Inferior parietal cortex (tissue), 1 donor: ENCODE data around the gene RRAGC.
"Not testable (repeated sequence)": the region's sequence is repeated elsewhere in the genome, so short reads cannot be mapped to it uniquely, and the experiment has no call there.

ENCODE experiments used
- DNase-seq: peaks from one replicate; pipeline ENCODE4 v3.0.0-alpha.2; 2016; ENCODE audit errors: extremely low spot score

The RRAGC gene

DNA sequence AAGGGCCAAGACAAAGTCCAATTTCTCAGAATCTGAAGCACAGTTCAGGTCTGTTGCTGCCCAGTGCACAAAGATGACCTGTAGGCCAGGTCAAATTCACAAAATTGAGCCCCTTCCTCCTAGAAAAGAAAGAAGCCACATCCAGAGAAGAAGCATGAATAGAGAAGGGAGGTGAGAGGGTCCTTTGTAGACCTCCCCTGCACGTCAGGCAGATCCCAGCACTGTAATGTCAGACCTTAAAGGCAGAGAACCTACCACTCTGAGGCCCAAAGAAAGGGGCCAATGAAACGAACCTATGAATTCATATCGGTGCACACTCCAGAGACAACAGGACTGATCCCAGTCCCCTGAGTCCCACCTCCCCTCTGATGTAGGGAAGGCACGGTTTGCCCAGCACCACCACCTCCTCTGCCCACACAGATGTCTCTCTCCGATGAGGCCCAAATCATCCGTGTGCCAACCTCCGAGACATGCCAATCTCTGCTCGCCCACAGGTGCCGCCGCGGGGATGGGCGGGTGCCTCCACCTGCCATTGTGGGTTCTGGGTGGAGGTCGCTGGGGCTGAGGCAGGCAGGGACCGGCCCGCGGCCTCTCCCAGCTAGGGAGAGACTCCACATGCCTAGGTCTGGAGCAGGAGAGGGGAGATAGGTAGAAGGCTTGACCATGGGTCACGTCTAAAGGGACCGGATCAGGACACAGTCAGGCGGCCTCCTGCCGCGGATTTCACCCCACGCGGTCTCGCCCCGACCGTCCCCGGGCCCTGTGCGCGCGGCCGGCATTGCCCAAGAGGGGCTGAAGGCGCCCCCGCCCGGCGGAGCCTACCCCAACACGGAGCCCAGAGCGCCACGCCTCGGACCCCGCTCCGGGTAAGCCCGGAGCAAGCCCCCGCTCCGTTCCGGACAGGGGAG lies 42.1 kb downstream of the RRAGC start:
- no peak for DNase-seq

DNA sequence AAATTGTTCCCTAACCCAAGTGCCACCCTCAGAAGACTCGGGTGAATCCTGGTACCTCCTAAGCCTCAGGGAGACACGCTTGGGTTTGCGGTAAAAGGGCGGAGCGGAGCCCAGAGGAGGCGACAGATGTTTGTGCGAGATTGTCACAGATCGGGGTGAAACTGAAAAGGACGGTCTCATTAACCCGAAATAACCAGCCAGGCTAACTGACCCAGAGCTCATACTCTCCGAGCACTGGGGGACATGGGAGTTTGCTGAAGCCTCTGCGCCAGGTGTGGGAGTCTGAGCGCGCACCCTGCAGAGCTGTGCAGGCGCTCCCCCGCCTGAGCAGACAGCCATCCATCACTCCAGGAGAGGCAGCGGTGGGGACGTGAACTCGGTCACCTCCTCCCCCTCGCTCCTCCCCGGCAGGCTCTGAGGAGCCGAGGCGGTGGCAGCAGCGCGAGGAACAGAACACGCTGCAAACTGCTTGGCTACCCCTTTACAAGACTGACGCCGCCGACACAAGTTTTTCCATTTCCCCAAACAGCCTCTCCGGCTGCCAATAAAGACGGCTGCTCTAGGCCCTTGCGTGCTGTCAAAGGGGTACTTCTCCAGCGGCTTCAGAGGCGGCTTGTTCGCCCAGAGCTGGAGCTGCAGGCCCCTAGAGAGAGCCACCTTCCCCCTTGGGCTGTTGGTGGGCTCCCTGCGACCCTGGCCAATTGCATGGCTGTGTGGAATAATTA lies 43.5 kb downstream of the RRAGC start:
- DNase-seq = peak; percentile 58

DNA sequence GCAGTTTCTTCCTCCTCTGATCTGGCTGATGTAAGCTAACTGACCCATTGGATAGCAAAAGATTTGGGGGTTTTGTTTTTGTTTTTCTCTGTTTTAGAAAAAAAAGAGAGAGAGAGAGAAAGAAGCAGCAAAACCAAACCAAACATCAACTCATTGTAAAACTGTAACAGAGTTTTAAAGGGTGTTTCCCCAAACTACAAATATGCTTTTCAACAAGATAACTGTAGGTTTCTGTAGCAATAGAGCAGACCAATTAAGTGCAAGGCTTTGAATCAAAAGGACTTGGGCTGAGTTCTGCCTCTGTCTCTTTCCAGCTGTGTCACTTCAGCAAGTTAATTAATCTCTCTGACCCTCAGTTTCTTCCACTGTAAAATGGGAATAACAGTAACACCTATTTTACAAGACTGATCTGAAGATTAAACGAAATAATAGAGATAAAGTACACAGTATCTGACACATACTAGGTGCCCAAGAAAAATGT lies 44.5 kb downstream of the RRAGC start:
- no peak for DNase-seq

DNA sequence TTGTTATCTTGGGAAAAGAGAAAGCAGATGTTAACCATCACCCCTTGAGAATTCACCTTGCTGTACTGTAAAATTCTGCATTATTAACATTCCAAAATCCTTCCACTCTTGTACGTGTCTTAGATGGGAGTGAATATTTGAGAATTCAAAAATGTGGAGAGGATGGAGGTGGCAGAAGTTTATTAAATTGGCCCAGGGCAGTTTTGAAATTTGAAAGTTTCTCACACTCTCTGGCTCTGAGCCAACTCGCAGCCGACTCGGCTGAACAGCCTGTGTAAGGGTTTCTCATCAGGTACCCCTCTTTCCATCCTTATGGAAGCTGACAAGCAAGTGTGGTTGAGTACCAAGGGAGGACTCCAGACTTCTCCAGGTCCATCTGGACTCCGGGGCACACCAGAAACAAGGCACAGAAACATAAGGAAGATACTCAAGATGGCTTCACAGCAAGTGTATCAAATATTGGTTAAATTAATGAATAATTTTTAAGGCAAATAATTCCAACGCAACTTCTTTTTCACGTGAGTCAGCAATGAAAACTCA lies 45.1 kb downstream of the RRAGC start:
- no peak for DNase-seq

DNA sequence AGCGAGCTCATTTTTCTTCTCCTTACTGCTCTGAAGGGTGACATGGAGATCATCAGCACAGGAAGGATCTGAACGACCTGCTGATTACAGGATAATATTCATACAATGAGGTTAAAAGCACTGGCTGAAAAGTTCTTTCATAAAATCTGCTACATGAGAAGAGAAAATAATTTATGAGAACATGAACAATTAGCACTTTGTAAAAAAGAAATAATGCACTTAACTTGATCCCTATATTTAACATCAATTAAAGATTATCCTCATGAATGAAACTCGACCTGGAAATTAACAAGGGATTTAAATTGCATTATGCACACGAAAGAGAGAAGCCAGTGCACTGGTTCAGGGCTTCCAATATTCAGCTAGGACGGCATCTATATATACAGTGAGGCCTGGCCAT lies 46.6 kb downstream of the RRAGC start:
- no peak for DNase-seq

DNA sequence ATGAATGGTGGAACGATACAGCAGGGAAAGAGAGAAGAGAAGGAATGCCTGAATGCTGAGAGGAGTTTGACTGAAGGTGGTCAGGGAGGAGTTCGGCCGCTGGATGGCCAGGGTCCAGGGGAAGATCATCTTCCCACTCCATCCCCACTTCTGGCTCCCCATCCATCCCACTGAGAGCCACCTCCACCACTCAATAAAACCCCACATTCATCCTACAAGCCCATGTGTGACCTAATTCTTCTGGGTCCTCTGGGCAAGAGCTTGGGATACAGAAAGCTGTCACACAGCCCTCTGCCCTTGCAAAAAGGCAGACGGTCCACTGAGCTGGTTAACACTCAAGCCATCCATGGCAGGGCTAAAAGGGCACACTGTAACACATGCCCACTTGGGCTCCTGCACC lies 48.1 kb downstream of the RRAGC start:
- not testable (repeated sequence) for DNase-seq

DNA sequence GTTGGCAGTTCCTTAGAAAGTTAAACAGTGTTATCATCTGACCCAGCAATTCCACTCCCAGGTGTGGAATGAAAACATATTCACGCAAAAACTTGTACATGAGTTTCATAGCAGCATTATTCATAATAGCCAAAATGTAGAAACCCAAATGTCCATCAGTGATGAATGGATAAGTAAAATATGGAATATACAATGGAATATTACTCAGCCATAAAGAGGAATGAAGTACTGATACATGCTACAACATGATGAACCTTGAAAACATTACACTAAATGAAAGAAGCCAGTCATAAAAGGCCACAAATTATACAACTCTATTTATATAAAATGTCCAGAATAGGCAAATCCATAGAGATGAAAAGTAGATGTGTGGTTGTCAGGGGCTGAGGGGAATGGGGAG lies 53.5 kb downstream of the RRAGC start:
- no peak for DNase-seq

DNA sequence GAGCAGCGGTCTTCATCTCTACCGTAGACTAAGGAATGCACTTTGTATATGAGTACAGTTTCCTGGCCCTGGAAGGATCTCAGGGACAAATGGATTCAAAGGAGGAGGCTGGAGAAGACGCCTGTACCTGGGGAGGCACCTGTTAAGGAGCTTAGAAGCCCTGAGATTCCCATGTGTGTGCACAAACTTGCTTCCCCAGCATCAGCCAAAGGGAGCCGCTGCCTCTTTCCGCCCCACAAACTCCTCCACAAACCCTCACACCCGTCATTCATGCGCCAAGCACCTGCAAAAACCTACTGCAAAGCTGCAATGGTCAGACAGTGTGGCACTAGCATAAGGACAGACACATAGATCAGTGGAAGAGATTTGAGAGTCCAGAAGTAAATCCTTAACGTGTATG lies 54.5 kb downstream of the RRAGC start:
- DNase-seq = no peak

DNA sequence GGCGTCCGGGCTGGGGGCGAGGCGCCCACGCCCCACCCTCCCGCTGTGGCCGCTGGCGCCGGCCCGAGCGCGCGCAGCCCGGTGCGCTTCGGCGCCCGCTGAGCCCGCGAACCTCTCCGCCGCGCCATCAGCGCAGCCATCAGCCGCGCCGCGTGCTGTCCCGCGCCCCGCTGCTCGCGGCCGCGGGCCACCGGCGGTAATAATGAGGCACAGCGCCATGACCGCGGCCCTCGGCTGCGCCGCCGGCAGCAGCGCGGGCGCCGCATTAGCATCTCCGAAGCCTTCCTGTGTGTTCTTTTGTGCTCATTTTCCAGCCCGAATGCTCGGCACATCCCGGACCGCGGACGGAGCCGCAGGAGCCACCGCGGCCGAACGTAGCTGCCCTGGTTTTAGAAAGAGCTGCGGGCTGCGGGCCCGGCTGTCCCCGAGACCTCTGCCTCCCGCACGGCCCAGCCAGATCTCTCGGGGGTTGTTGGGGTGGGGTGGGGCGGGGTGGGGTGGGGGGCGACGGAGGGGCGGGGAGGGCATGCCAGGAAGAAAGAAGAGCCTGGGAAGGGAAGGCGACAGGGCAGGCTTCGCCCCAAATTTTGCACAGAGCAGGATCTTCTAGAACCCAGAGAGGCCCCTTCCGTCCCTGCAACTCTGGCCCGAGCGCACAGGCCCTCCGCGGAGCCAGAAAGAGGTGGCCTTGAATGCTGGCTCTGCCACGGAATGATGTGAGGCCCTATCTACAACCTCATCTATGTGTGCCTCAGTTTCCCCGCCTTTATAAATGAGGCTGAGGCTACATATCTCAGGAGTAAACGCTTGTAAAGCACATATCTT lies 55.3 kb downstream of the RRAGC start:
- DNase-seq = no peak

DNA sequence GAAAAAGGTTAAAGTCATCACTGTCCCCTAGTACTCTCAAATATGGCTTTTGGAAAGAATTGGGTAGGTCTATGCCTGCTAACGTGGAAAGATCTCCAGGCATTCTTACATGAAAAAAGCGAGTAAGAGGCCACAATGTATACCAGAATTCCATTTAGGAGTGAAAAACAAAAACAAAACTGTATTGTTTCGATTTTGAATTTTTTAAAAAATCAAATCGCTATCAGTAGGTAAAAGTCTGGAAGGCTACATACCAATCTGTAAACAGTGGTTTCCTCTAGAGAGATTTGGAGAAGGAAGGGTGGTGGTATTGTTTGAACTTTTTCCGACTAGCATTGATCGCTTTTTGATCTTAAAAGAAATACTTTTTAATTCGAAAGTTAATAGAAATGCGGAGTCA lies 55.9 kb downstream of the RRAGC start:
- DNase-seq = no peak

DNA sequence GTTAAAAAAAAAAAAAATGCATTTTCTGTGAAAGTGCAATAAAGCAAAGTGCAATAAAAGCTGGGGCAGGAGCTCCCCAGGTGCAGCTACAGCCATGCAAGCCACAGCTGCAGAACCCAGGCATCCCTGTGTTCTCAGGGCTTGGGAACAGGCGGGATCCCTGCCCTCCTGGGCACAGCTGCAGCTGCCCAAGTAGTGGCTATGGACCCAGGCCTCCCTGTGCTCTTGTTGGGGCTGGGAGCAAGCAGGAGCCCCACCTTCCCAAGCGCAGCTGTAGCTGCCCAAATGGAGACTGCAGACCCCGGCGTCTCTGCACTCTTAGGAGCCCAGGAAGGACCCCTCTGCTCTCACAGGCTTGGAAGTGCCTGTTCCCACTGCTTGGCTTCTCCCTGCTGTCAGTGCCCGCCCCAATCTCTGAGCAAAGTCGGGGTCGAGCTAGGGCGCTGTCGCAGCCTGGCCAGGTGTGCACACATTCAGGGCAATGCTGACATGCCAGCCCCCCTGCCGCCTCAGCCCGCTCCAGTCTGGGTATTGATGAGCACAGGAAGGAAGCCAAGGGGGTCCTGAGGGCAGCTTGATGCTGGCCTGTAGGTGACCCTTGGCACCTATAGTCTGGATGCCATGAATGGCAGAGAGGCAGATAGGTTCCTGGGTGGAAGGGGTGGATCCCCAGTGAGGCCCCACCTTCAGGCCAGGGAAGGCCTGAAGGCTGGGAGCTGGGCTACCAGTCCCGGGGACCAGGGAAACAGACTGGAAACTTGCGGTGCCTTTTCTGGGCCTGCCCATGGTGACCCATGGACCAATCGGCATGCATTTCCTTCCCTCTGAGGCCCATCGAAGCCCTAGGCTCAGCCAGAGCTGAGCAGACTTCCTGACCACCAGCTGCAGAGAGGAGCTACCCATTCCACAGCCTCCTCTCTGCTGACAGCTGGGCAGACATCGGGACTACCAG lies 58.6 kb downstream of the RRAGC start:
- no peak for DNase-seq

DNA sequence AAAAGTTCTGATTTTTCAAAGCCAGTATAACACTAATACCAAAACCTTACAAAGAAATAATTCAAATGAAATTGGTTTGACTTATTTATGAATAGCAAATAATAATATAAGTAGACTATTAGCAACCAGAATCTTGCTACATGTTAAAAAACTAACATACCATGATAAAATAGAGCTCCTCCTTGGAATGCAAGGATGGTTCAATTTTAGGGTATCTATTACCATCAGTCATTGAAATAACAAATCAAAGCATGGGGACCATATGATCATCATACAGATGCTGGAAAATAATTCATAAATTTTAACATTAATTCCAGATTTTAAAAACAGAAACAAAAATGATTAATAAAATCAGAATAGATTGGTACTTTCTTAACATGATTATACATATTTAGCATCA lies 66.3 kb downstream of the RRAGC start:
- no peak for DNase-seq

DNA sequence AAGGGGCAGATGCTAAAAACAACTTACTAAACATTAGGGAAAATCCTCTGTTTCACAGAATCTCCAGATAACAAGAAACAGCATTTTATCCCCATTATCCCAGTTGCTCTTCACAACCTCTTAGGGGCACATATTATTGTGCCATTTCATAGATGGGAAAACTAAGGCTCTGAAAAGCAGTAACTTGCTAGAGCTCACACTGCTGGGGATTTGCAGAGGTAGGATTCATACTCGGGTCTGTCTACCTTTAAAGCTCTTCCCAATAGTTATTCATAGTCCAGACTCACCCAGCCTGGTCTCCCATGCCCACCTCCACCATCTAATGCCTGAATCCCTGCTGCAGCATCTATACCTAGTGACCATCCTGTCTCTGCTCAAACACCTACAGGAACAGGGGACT lies 67.7 kb downstream of the RRAGC start:
- DNase-seq = no peak

DNA sequence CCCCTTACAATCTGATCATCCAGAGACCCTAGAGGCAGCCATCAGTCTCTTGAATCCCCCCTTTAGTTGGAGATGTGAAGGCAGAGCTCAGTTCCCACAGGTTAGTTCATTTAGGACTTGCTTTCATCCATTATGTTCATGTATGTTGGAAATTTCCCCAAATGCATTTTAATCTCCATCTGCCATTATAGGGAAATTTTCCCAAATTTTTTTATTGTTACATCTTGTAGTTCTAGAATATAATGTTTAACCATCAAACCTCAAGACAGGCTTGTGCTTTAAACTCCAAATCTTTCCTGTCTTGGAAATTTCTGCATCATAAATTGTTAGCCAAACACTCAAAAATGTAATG lies 68.4 kb downstream of the RRAGC start:
- no peak for DNase-seq

DNA sequence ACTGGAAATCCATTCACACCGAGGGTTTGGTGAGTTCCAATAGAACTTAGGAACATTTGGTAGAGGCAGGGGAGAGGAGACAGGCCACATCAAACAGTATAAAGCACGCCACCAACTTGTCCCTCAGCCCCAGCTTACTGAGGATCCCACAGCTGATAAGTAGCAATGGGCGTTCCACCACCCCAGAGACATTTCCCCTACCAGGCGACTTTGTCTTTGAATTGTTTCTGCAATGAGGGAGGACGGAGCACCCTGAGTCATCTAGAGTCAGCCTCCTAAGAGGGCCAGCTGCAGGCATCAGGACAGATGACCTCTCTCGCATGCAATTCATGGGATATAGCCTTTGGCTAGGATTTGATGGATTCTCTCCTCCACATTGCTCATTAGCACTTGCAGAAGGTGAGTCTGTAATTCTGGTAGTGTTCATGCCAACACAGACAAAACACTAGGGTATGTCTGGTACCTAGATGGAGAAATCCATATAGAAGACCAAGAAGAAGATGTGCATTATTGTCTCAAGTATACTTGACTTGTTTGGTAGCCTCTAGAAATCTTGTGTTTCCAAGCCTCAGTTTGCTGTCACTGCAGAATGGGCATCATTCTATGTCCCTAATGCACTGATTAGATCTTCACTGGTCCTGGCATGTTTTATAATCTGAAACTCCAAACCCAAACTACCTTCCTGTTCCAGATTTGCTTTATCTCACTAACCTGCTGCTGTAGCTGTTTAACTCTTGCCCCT lies 69.0 kb downstream of the RRAGC start:
- no peak for DNase-seq

DNA sequence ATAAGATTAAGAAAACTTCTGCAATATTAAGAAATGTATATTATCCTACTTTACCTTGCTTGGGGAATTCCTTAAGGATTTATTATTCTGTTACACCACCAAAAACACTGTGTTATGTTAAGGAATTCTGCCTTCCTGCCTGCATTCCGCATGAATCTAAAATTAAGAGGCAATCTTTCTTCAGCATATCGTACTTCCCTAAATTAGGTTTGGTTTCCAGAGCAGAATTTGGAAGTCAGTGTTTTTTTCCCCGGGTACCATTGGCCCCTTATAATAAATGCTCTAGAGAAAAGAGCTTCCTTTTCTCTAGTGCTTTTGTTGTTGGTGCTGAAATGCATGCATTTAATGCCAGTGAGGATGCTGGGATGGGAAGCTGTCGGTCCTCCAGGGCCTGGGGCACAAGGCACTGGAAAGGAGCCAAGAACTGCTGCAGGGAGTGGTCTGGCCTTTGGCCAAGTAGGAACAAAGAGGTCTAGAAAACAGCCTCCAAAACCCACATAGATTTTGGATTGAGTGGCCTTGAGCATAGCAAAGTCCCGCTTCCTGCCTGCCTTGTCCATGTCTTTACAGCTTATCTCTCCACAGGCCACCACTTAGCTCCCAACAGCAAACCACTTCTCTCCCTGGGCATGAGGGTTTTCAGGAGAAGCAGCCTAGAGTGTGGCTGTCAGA lies 69.9 kb downstream of the RRAGC start:
- no peak for DNase-seq

DNA sequence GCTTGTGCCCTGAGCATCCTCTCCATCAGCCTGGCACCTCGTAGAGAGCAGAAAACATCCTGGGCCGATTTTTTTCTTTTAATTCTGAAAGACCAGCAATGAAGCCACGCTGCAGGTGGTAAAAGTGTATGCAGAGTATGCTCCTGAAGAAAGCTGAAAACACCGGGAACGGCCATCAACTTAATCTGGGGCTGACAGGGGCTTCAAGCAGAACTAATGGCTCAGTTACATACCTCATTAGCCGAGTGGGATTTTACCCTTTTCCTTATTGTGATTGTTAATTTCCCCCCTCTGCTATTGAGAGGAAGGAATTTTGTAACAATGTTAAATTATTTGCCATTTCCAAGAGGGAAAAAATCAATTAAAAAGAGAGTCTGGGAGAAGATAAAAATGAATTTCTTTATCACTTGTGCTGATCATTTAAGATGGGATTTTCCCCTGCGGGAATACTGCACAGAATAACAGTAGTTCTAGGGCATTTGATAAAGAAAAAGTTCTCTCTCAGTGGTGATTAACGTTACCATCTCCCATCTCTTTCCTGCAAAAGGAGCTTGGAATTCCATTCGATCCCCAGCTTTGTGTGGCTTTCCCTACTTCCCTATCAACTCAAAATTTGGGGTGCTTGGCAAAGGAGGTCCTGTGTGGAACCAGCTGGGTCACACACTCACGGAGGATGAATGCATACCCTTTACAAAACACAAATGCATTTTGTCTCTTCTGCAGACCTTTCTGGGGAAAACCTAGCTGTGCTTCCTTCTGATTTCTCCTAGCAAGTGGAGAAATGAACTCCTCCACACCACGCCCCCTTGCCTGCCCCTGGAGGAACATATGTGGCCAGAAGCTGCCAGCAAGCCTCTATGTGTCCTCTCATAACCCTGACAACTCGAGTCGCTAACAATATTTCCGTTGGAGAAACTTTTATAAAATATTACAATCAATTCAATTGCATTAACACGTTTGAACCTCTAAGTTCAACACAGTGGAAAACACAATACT lies 70.9 kb downstream of the RRAGC start:
- DNase-seq = no peak
